Peyer's patch (tissue), 4 donors: ENCODE measurements around the gene RHD. TPM values are rescaled to one million over a fixed set of nuclear protein-coding genes. Genes with fewer than 3 reads are reported as not detected.
"Not testable (repeated sequence)": the region's sequence is repeated elsewhere in the genome, so short reads cannot be mapped to it uniquely, and the experiment has no call there.

ENCODE experiments used
- DNase-seq, 3 donors: peaks; one replicate each; pipeline ENCODE4 v3.0.0-alpha.2; 2017 to 2019
- H3K27ac ChIP-seq, 4 donors: fragments of 200-600 bp; sonication (generic); one replicate each; pipeline ENCODE4 v1.5.1; 2016 to 2019
- H3K27me3 ChIP-seq, 2 donors: fragments of 200-600 bp; sonication (generic); one replicate each; pipeline ENCODE4 v1.5.1; 2019
- H3K36me3 ChIP-seq, 3 donors: fragments of 200-600 bp; sonication (generic); one replicate each; pipeline ENCODE4 v1.5.1; 2016 to 2019
- H3K4me1 ChIP-seq, 4 donors: fragments of 200-600 bp; sonication (generic); one replicate each; pipeline ENCODE4 v1.5.1; 2016 to 2019
- H3K4me3 ChIP-seq, 4 donors: fragments of 200-600 bp; sonication (generic); 1 replicate in 3 of 4; 2 replicates in 1 of 4; pipeline ENCODE4 v1.5.1; 2016 to 2019; ENCODE audit warnings: mild to moderate bottlenecking in 1 of 4
- H3K9me3 ChIP-seq, 4 donors: fragments of 200-600 bp; sonication (generic); one replicate each; pipeline ENCODE4 v1.5.1; 2016 to 2019; ENCODE audit warnings: mild to moderate bottlenecking in 1 of 4
- POLR2A ChIP-seq, 2 donors: fragments of 450-650 bp; IDR thresholded peaks; one replicate each; pipeline ENCODE4 v1.5.1; 2017; ENCODE audit warnings: antibody characterized with exemption in 2 of 2, mild to moderate bottlenecking in 2 of 2, moderate library complexity in 2 of 2
- total RNA-seq, 4 donors: library from RNA; depleted of rRNA; stranded (reverse); fragments of >200 nt; gene quantifications; one replicate each; pipeline ENCODE4 v1.1.0, GENCODE V29; 2016
- TF ChIP-seq, protein P1 (sequence below), 6 experiments: fragments of 450-650 bp in 4 of 6; fragments of 200-600 bp in 2 of 6; sonication (generic) in 1 of 6; IDR thresholded peaks; one replicate each; pipeline ENCODE4 v1.5.1; 2017 to 2019; ENCODE audit warnings: antibody characterized with exemption in 6 of 6, mild to moderate bottlenecking in 3 of 6, moderate library complexity in 1 of 6

The RHD gene
- total RNA-seq, 4 donors from 2014 or later: not detected

DNA sequence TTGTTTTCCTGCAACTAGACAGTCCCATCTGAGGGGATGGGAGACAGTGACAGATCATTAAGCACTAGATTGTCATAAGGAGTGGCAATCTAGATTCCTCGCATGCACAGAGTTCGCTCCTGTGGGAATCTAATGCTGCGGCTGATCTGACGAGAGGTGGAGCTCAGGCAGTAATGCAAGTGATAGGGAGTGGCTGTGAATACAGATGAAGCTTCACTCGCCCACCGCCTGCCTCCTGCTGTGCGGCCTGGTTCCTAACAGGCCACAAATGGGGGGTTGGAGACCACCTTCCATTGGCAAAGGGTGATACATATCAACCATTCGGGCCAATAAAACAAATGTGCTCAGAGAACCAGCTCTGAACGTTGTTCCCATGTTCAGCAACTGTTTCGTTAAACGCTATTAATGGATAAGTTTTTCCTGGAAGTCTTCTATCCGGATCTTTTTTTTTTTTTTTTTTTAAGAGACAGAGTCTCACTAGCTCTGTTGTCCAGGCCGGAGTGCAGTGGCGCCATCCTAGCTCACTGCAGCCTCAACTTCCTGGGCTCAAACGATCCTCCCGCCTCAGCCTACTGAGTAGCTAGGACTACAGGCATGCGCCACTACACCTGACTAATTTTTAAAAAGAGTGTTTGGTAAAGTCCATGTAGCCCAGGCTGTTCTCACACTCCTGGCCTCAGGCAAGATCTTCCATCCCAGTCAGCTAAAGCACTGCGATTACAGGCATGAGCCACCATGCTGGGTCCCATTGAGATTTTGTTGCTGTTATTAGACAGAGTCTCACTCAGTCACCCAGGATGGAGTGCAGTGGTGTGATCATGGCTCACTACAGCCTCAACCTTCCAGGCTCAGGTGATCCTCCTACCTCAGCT is 16.4 kb upstream of the RHD start:
- H3K36me3 ChIP-seq: no peaks in the 10 kb centered on the region
- no peak overlapping the region for H3K27ac ChIP-seq
- DNase-seq: no peak
- H3K4me1 ChIP-seq: peaks cover 0 to 4% (median 0%) of the 10 kb centered on the region in 4 donors
- no peaks in the 10 kb centered on the region for H3K27me3 ChIP-seq
- no peak overlapping the region for H3K4me3 ChIP-seq
- no peak for TF ChIP-seq POLR2A (IDR thresholded peaks at IDR 0.05)
- TF ChIP-seq, protein P1, sequence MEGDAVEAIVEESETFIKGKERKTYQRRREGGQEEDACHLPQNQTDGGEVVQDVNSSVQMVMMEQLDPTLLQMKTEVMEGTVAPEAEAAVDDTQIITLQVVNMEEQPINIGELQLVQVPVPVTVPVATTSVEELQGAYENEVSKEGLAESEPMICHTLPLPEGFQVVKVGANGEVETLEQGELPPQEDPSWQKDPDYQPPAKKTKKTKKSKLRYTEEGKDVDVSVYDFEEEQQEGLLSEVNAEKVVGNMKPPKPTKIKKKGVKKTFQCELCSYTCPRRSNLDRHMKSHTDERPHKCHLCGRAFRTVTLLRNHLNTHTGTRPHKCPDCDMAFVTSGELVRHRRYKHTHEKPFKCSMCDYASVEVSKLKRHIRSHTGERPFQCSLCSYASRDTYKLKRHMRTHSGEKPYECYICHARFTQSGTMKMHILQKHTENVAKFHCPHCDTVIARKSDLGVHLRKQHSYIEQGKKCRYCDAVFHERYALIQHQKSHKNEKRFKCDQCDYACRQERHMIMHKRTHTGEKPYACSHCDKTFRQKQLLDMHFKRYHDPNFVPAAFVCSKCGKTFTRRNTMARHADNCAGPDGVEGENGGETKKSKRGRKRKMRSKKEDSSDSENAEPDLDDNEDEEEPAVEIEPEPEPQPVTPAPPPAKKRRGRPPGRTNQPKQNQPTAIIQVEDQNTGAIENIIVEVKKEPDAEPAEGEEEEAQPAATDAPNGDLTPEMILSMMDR (IDR thresholded peaks at IDR 0.05): no peak
- no peaks in the 10 kb centered on the region for H3K9me3 ChIP-seq

DNA sequence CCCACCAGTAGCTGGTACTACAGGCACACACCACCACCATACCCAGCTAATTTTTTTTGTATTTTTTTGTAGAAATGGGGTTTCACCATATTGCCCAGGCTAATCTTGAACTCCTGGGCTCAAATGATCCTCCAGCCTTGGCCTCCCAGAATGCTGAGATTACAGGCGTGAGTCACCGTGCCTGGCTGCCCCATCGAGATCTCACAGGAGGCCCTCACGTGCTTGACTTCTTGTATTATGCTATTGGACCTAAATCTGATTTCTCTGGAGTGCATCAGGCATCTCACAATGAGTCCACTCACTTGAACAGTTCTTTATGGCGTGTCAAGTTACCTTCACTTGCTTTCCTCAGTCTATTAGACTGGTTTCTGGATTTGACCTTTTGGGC is 15.7 kb upstream of the RHD start:
- H3K27ac ChIP-seq: no peak overlapping the region
- H3K9me3 ChIP-seq: no peaks in the 10 kb centered on the region
- no peaks in the 10 kb centered on the region for H3K27me3 ChIP-seq
- TF ChIP-seq, protein P1 (IDR thresholded peaks at IDR 0.05): no peak
- TF ChIP-seq POLR2A (IDR thresholded peaks at IDR 0.05): no peak
- no peak for DNase-seq
- no peaks in the 10 kb centered on the region for H3K36me3 ChIP-seq
- peaks cover 0 to 4% (median 0%) of the 10 kb centered on the region in 4 donors for H3K4me1 ChIP-seq
- H3K4me3 ChIP-seq: no peak overlapping the region

DNA sequence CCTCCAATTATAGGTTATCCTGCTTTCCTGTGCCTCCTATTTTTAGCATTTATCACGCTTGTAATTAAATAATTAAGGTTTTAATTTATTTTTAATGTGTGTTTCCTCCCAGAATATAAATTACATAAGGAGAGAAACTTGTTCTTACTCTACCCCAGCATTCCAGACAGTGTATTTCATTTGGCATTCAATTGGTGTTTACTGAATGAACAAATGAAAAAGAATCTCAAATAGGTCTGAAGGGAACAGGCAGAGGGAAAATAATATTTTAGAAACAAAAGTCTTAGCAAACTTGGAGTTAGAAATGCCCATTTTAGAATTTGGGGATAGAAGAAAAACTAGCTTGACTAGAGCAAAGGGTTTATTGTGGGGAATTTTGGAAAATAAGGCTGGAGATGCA is 15.1 kb upstream of the RHD start:
- TF ChIP-seq, protein P1 (IDR thresholded peaks at IDR 0.05): no peak
- no peak for TF ChIP-seq POLR2A (IDR thresholded peaks at IDR 0.05)
- H3K27ac ChIP-seq: no peak overlapping the region

DNA sequence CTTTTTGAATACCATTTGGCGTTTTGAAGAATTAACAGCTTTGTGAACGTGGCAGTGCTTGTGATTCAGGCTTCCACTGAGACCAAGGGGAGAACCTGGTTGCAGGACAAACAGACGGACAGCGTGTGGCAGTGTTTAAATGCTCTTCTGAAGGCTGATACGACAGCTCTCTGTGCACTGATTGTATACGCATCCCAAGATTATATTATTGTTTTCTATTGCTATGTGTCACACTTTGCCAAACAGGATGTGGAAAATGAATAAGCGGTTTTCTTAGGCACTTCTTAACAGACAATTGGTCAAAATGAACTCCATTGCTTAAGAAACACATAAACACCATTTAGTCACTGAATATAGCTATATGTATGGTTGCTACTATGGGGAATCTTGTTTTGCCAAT is 12.5 kb upstream of the RHD start:
- not testable (repeated sequence) for H3K4me1 ChIP-seq, H3K27me3 ChIP-seq, H3K9me3 ChIP-seq, DNase-seq, H3K4me3 ChIP-seq, H3K27ac ChIP-seq, H3K36me3 ChIP-seq

More for the DNA sequence above, 15.1 kb upstream of the RHD start:
- no peak for DNase-seq
- peaks cover 0 to under 1% (median 0%) of the 10 kb centered on the region in 3 donors for H3K36me3 ChIP-seq
- H3K4me1 ChIP-seq: peaks cover 0 to 4% (median 0%) of the 10 kb centered on the region in 4 donors
- H3K27me3 ChIP-seq: no peaks in the 10 kb centered on the region
- no peaks in the 10 kb centered on the region for H3K9me3 ChIP-seq
- H3K4me3 ChIP-seq: no peak overlapping the region

DNA sequence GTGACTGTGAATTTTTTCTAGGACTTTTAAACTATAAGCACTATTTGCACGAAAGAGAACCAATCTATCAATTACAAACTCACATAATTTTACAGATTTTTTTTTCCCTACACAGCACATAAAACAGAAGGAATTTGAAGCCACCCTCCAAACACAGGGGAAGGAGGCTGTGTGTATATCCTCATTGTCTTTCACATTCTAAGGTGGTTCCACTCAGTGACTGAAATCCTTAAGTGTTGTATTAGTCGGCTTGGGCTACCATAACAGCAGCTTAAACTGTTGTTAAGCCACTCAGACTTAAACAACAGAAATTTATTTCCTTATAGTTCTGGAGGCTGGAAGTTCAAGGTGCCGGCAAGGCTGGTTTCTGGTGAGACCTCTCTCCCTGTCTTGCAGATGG is 12.0 kb upstream of the RHD start:
- DNase-seq, H3K4me1 ChIP-seq, H3K9me3 ChIP-seq, H3K27ac ChIP-seq, H3K36me3 ChIP-seq, H3K27me3 ChIP-seq, H3K4me3 ChIP-seq: not testable (repeated sequence)

DNA sequence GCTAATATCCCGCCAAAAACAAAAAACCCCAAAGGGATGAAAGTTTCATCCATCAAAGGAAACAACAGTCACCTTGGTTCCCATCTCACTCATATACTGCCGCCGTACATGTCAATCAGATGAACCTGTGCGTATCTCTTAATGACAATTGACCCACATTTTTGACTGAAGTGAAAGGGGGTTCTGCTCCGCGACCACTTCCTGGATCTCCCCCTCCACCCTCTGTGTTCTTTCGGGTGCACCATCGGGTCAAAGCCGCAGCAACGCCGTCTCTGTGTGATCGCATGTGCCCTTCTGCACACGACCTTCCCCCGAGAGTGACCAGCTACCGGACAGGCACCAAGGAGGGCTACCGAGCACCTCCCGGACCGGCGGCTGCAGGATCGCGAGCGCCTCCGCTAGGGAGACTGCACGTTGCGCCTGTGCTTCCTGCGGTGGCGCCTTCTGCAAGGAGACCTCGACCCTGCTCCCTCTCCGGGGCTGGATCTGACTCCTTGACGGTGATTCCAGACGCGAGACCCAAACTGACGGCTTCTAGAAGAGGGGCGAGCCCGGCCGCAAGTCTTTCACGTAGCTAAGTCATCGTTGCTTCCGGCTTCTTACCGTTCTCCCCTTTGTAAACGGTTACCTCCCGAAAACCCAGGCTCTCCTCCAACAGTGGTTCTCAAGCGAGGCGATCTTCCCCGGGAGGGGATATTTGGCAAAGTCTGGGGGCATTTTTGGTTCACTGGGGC is 5.6 kb upstream of the RHD start:
- not testable (repeated sequence) for H3K27me3 ChIP-seq, DNase-seq, H3K36me3 ChIP-seq, H3K9me3 ChIP-seq, H3K4me1 ChIP-seq
- peak overlapping the region; percentile 52 to 68 (median 56) for H3K4me3 ChIP-seq
- H3K27ac ChIP-seq: peak overlapping the region in 3 of 4 donors; percentile 87 to 92 (median 90)

DNA sequence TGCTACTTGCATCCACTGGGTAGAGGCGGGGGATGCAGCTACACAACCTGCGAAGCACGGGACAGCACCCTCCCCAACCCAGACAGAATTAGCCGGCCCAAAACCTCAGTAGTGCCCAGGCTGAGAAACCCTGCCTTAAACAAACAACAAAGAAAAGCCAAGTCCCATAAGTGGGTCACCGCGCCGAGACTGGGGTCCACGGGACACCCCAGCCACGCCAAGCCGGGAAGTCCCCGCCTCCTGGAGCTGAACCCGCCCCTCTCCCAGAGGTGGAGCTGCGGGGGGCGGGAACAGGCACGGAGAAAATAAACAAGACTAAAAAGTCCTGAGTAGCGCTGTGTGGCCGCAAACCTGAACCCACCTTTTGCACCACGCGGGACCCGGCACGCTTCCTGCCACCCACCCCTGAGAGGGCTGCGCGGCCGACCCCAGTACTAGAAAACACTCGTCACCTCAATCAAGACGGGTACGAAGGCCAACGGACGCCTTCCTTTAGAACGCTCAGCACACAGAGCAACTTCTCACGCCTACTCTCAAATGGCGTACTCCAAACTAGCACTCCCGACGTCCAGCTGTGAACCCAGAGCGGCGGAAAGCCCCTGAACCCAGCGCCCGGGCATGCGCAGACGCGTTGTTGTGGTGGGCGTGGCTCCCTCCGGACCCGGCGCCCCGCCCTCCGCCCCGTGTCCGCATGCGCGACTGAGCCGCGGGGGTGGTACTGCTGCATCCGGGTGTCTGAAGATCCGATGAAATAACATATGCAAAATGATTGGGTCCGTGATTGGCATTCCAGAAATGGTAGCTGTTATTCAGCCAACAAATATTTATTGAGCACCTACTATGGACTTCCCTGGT is 4.8 kb upstream of the RHD start:
- H3K27me3 ChIP-seq, H3K36me3 ChIP-seq, H3K4me1 ChIP-seq, H3K9me3 ChIP-seq: not testable (repeated sequence)
- H3K27ac ChIP-seq: peak overlapping the region; percentile 80 to 92 (median 88)
- peak; percentile 76 to 88 (median 88) for DNase-seq
- H3K4me3 ChIP-seq: peak overlapping the region; percentile 52 to 68 (median 56)

DNA sequence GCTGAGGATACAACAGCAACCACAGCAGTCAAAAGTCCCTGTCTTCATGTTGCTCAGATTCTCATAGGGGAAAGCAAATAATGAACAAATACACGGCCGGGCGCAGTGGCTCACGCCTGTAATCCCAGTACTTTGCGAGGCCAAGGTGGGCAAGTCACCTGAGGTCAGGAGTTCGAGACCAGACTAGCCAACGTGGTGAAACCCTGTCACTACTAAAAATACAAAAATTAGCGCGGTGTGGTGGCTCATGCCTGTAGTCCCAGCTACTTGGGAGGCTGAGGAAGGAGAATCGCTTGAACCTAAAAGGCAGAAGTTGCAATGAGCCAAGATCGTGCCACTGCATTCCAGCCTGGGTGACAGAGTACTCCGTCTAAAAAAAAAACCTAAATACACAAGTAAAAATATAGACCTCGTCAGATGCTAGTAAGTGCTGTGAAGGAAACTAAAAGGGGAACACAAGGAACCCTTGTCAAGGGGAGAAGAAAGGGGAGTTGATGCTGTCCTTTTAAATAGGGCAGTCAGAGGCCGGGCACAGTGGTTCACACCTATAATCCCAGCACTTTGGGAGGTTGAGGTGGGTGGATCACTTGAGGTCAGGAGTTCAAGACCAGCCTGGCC is 4.1 kb upstream of the RHD start:
- peak overlapping the region; percentile 52 to 68 (median 56) for H3K4me3 ChIP-seq
- H3K4me1 ChIP-seq, H3K36me3 ChIP-seq, H3K9me3 ChIP-seq, DNase-seq, H3K27me3 ChIP-seq: not testable (repeated sequence)
- H3K27ac ChIP-seq: peak overlapping the region; percentile 80 to 92 (median 88)

DNA sequence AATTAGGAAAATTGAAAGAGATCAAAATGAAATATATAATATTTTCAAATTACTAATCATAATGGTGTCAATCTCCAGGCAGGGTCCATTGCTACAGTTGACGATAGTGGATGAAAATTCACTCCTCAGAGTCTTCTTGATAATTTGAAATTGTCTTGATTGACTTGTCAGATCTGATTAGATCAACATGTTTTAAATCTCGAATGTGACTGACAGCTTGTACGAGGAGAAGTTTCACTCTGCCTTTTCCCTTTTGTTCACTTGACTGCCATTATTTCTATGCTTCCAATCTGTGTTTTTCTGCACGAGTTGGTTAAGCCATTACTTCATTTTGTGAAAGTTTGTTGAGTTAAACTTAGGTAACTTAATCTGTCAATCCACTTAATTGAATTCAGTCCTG is 3.3 kb downstream of the RHD start:
- DNase-seq: not testable (repeated sequence)

DNA sequence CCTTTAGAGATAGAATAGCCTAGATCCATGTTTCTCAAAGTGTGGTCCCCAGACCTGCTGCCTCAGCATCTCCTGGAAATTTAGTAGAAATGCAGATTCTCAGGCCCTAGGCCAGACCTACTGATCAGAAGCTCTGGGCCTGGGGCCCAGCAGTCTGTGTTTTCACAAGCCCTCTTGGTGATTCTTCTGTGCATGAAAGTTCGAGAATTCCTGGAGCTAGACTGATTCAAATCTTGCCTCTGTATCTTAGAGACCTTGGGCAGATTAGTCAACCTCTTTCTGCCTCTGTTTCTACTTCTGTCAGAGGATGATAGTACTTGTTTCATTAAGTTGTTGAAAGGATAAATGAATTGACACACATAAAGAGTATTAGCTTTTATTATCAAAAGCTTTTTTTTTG is 5.0 kb downstream of the RHD start:
- not testable (repeated sequence) for H3K36me3 ChIP-seq, H3K9me3 ChIP-seq, H3K27ac ChIP-seq, H3K4me1 ChIP-seq, H3K4me3 ChIP-seq, H3K27me3 ChIP-seq, DNase-seq

More for the DNA sequence above, 3.3 kb downstream of the RHD start:
- not testable (repeated sequence) for H3K27ac ChIP-seq, H3K36me3 ChIP-seq, H3K4me3 ChIP-seq, H3K27me3 ChIP-seq, H3K4me1 ChIP-seq, H3K9me3 ChIP-seq
